Fibroblast of the aortic adventitia (primary cell): Measurements from ENCODE around the gene TMEM31. TPM values are rescaled to one million over a fixed set of nuclear protein-coding genes. Genes with fewer than 3 reads are reported as not detected.

Experiments
- DNase-seq: peaks from one replicate; pipeline ENCODE4 v3.0.0-alpha.2; 2010; ENCODE audit warnings: low read depth
- H3K4me3 ChIP-seq: 2 replicates; pipeline ENCODE4 v1.5.1; 2011; ENCODE audit warnings: low read depth, mild to moderate bottlenecking, control low read depth, low read length, moderate library complexity
- total RNA-seq: library from RNA; depleted of rRNA; stranded (reverse); fragments of >200 nt; gene quantifications from 2 replicates; pipeline ENCODE4 v1.2.3, GENCODE V29; 2012; ENCODE audit warnings: low replicate concordance
- TF ChIP-seq, protein P1 (sequence below): IDR thresholded peaks from 2 replicates; pipeline ENCODE4 v1.5.1; 2011; ENCODE audit warnings: mild to moderate bottlenecking, low read length, control low read depth, inconsistent platforms; ENCODE audit not compliant: insufficient read depth

The TMEM31 gene
- total RNA-seq, 1 donor: not detected

DNA sequence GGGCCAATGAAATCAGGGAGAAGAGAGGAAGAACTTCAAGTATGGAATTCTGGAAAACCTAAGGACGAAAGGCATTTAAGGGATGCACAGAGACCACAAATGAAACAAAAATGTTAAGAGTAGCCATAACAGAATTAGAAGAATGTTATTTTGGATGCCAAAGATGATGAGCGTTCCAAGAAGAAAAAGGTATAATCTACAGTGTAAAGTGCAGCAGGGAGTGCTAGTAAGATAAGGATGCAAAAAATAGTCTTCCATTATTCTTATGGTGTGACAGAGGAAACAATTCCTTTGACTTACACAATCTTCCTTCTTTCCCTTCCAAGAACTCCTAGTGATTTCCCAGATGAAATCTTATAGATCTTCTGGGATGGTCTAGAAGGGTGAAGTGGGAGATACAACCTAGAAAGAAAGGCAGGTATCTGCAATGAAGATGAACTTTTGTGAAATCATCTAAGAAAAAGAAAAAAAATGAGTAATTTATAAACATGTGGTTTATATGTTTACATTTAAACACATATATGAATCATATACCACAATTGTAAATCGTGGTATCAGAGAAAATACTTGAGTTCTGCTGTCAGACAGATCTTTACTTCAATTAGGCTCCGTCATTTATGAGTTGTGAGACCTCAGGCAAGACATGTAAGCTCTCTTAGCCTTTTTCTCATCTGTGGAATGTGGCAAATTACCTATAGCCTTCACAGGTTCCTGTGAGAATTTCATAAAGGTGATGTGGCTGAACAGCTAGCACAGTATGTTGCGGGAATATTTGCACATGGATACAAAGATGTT lies 32.3 kb upstream of the TMEM31 start:
- no peak overlapping the region for H3K4me3 ChIP-seq
- DNase-seq: peak; percentile 87
- TF ChIP-seq, protein P1, sequence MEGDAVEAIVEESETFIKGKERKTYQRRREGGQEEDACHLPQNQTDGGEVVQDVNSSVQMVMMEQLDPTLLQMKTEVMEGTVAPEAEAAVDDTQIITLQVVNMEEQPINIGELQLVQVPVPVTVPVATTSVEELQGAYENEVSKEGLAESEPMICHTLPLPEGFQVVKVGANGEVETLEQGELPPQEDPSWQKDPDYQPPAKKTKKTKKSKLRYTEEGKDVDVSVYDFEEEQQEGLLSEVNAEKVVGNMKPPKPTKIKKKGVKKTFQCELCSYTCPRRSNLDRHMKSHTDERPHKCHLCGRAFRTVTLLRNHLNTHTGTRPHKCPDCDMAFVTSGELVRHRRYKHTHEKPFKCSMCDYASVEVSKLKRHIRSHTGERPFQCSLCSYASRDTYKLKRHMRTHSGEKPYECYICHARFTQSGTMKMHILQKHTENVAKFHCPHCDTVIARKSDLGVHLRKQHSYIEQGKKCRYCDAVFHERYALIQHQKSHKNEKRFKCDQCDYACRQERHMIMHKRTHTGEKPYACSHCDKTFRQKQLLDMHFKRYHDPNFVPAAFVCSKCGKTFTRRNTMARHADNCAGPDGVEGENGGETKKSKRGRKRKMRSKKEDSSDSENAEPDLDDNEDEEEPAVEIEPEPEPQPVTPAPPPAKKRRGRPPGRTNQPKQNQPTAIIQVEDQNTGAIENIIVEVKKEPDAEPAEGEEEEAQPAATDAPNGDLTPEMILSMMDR: no peak

DNA sequence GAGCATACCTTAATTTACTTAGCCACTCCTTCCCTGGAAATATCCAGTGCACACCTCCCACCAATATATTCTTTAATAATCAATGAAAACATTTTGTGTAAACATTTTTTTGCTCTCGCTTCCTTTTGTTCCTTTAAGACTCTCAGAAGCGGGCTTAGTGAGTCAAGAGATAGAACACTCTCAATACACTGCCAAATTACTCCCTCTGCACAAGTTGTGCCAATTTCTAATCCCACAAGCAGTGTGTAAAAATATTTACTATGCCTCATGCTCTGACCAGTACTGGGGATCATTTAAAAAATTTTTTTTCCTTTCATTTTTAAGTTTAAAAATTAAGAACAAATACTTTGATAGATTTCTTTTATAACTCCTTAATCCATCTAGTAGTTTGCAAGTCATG lies 29.3 kb upstream of the TMEM31 start:
- peak; percentile 66 for DNase-seq
- no peak overlapping the region for H3K4me3 ChIP-seq
- TF ChIP-seq, protein P1: no peak

DNA sequence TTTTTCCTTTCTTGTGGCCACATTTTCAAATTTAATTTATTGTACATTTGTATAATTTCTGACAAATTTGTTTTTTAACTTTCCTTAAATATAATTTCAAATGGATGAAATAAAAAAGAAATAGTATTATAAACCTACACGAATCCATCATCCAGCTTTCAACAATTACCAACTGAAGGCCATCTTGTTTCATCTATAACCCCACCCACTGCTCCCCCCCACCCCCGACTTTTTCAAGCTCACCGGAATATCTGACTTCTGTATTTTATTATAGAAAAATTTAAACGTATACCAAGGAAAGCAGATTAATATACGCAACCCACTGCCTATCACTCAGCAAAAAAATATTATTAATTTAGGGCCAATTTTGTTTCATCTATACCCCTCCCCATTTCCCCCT lies 25.3 kb upstream of the TMEM31 start:
- H3K4me3 ChIP-seq: peak overlapping the region; percentile 69
- DNase-seq: peak; percentile 24
- TF ChIP-seq, protein P1: no peak

GRCh38 chrX:103686199-103687072 lies 24.3 kb upstream of the TMEM31 start, which contains the start of gene MORF4L2:
MORF4L2 (minus strand) TSS chrX:103686699; CDS start chrX:103677027, 9,672 bp downstream.
- TF ChIP-seq, protein P1: no peak
- H3K4me3 ChIP-seq: peak within 1 kb of the TSS; percentile 76
- peak; percentile 99 for DNase-seq

DNA sequence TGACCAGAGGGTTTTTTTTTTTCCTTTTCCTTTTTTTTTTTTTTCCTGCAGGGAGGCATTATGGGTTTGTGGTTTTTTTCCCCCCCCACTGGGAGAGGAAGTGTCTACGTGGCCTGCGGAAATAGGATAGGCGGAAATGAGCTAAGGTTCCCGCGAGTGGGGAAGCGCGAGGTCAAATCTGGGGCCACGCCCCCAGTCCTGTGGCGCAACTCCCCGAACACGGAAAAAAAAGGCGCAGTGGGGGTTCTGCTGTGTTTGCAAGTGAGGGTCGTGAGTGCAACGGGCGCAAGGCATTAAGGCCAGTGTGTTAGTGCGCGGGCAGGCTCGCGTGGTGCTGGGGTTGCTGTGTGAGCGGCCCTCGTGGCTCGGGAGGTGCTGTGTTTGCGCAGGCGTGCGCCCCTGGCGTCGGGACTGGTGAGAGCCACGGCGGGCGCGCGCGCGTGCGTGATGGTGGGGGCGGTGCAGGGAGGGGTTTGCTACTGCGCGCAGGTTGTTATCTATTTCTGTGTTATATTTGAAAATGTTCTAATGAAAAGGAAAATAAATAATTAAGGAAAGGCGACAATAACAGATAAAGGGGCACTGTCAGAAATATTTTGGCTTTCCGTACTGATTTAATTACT lies 23.5 kb upstream of the TMEM31 start:
- TF ChIP-seq, protein P1: peak; percentile 54
- no peak for DNase-seq

DNA sequence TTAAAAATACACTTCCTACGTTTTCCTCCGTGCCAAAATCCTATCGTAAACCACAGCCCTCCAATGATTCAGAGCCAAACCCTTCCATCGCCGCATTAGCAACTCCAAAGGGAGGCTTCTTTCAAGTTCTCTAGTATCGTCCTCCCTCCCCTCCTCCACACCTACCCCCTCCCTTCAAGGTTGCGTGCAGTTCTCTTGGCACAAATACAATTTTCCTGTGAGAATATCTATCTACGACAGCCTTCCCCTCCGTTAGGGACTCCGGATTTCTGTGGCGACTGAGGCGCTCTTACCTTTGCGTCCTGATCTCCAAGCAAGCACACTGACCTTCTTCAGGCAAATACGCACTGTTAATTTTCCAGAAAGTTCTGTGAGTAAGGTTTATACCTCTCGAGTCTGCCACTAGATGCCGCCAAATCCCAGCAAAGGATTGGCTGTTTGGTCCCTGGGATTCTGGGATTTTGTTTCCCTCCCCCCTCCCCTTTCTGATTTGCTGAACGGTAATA lies 23.0 kb upstream of the TMEM31 start:
- peak; percentile 85 for DNase-seq
- H3K4me3 ChIP-seq: peak overlapping the region; percentile 76
- TF ChIP-seq, protein P1: peak; percentile 65

More for the DNA sequence above, 23.5 kb upstream of the TMEM31 start:
- peak overlapping the region; percentile 76 for H3K4me3 ChIP-seq
